ENCODE results near the gene MS4A4A. TPM values are rescaled to one million over a fixed set of nuclear protein-coding genes. Genes with fewer than 3 reads are reported as not detected.

MS4A4A gene
- total RNA-seq, 2 donors from 2014 or later: 1.3 to 16.3 TPM

DNA sequence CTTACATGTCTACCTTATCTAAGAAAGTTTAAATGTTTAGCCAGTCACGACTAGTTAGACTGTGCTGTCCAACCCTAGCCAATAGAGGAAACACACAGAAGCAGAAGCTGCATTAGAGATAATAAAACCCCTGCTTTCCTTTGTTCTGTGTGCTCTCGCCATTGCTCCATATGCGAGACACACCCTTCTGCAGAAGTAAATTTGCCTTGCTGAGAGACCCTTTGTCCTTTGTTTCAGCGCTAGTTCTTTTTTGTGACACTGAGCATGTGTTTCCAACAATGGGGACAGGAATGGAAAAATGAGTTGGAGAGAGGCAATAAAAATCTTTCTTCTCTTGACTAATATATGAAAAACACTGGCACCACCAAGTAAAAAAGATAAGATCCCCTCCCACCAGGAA, 19.5 kb upstream of the MS4A4A start:
- no peaks in the 10 kb centered on the region for H3K9me3 ChIP-seq
- no peak for TF ChIP-seq POLR2A (IDR thresholded peaks at IDR 0.05)
- no peak for TF ChIP-seq CTCF (IDR thresholded peaks at IDR 0.05)
- no peak overlapping the region for H3K27ac ChIP-seq
- H3K4me3 ChIP-seq: no peak overlapping the region
- no peak for ATAC-seq
- DNase-seq: no peak
- H3K4me1 ChIP-seq: no peaks in the 10 kb centered on the region
- H3K27me3 ChIP-seq: no peaks in the 10 kb centered on the region
- intact Hi-C loops (cut with DNase I): loop anchor here (10.0 kb wide), 1 partner anchor 354 kb away; no protein-coding TSS in a partner anchor
- no peaks in the 10 kb centered on the region for H3K36me3 ChIP-seq (replicated peaks in 1 of 2; ENCODE audit: insufficient read depth in 1 of 2, low read depth in 2 of 2)
- WGBS, 2 donors: 78 to 83% methylated on average over 4 of the region's 4 CpGs

GRCh38 chr11:60263402-60263801, 17.1 kb upstream of the MS4A4A start:
- intact Hi-C loops (cut with DNase I): loop anchor here (10.0 kb wide), 1 partner anchor 351 kb away; no protein-coding TSS in a partner anchor
- Histone ChIP-seq H3K36me3 (replicated peaks in 1 of 2; ENCODE audit: insufficient read depth in 1 of 2, low read depth in 2 of 2) (no peaks in the 10 kb centered on the region), H3K27ac (no peak overlapping the region), H3K4me3 (no peak overlapping the region), H3K9me3 (no peaks in the 10 kb centered on the region), H3K4me1 (no peaks in the 10 kb centered on the region), H3K27me3 (no peaks in the 10 kb centered on the region)
- peak in 1 of 4 donors; percentile 48 for DNase-seq
- 66 to 76% methylated on average over 4 of the region's 4 CpGs for WGBS, 2 donors
- ATAC-seq: no peak
- TF ChIP-seq CTCF (IDR thresholded peaks at IDR 0.05) (no peak), POLR2A (IDR thresholded peaks at IDR 0.05) (no peak)

DNA sequence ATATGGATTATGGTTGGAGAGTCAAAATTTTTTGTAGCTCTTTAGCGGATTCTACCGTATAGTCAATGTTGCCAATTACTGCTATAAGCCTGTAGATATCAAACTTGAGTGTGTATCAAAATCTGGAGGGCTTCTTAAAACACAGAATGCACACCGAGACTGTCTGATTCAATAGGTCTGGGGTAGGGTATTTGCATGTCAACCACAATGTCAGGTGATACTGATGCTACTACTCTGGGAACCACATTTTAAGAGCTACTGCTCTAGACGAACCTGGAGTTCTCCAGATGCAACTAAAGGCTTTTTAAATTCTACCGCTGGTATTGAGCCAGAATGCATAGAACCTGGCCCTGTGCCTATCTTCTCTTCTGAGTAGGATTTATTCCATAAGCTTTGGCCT, 15.8 kb upstream of the MS4A4A start:
- H3K36me3 ChIP-seq (replicated peaks in 1 of 2; ENCODE audit: insufficient read depth in 1 of 2, low read depth in 2 of 2): no peaks in the 10 kb centered on the region
- DNase-seq (no peak), ATAC-seq (no peak)
- H3K9me3 ChIP-seq: no peaks in the 10 kb centered on the region
- no peaks in the 10 kb centered on the region for H3K4me1 ChIP-seq
- H3K27ac ChIP-seq: no peak overlapping the region
- H3K4me3 ChIP-seq: no peak overlapping the region
- WGBS, 2 donors: 71 to 74% methylated on average over 5 of the region's 5 CpGs
- no peaks in the 10 kb centered on the region for H3K27me3 ChIP-seq
- intact Hi-C loops (cut with DNase I): loop anchor here (10.0 kb wide), 1 partner anchor 350 kb away; no protein-coding TSS in a partner anchor
- no peak for TF ChIP-seq POLR2A (IDR thresholded peaks at IDR 0.05)

DNA sequence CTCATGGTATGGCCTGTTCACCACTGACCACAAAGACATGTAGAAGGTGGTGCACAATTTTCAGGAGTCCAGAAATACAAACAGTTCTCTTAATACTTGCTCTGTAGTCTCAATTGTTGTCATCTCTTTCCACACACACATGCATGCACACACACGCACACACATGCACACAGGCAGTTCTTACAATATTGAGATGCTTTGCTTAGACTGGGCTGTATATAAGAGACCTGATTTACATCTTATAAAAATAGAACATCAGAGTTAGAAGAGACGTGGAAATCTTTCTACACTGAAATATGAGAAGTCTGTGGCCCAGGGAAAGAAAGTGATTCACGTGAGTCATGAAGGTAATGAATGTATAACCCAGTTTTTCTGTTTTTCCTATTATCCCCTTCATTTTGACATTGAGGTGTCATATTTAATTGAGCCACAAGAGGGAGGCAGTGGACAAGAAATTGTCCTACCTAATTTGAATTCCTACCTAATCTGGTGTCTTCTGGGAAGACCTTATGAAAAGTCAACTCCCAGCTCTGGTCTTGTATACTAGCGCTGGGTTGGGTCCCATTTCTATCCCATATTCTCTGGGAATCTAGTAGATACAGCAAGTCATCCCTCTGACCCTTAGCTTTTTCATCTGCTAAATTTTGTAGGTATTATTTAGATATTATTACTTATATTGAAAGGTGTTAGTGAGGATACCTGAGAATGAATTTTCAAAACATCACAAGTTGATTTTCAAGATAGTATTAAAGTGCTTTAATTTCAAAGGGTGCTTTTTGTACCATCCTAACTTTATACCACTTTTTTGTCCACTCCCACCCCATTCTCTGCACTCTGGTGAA, 14.9 kb upstream of the MS4A4A start:
- TF ChIP-seq POLR2A (IDR thresholded peaks at IDR 0.05): no peak
- peak; percentile 47 to 79 (median 74) for TF ChIP-seq CTCF (IDR thresholded peaks at IDR 0.05)
- peaks cover 0 to 5% (median 0%) of the 10 kb centered on the region in 3 donors for H3K9me3 ChIP-seq
- intact Hi-C loops (cut with DNase I): loop anchor here (10.0 kb wide), 1 partner anchor 349 kb away; no protein-coding TSS in a partner anchor
- H3K36me3 ChIP-seq (replicated peaks in 1 of 2; ENCODE audit: insufficient read depth in 1 of 2, low read depth in 2 of 2): no peaks in the 10 kb centered on the region
- H3K27ac ChIP-seq: no peak overlapping the region
- H3K27me3 ChIP-seq: no peaks in the 10 kb centered on the region
- no peak overlapping the region for H3K4me3 ChIP-seq
- WGBS, 2 donors: 19 to 20% methylated on average over 4 of the region's 4 CpGs
- peak in 1 of 4 donors; percentile 24 for DNase-seq
- H3K4me1 ChIP-seq: no peaks in the 10 kb centered on the region
- peak; percentile 45 for ATAC-seq

- intact Hi-C loops (cut with DNase I): no loop called here
- Histone ChIP-seq H3K9me3 (peaks cover 0 to 5% (median 0%) of the 10 kb centered on the region in 3 donors), H3K4me1 (no peaks in the 10 kb centered on the region), H3K4me3 (no peak overlapping the region), H3K27ac (no peak overlapping the region), H3K27me3 (no peaks in the 10 kb centered on the region), H3K36me3 (replicated peaks in 1 of 2; ENCODE audit: insufficient read depth in 1 of 2, low read depth in 2 of 2) (no peaks in the 10 kb centered on the region)
- DNase-seq: no peak
- ATAC-seq: no peak
- TF ChIP-seq CTCF (IDR thresholded peaks at IDR 0.05) (no peak), POLR2A (IDR thresholded peaks at IDR 0.05) (no peak)
These were observed 6.0 kb upstream of the MS4A4A start for GRCh38 chr11:60274416-60274815.

Data from body of pancreas (tissue), 4 donors.